Effector memory CD8-positive, alpha-beta T cell (primary cell): ENCODE measurements around the gene TMPRSS2.

ENCODE experiments used
- ATAC-seq: fragments of 150-1000 bp; cut with Tn5 transposase; replicated peaks from 2 replicates; pipeline ENCODE4 v1.10.0; 2021; ENCODE audit warnings: mild to moderate bottlenecking, moderate library complexity
- DNase-seq, 3 experiments: peaks; one replicate each; pipeline ENCODE4 v3.0.0; 2021
- H3K27ac Mint-ChIP-seq, 2 donors: one replicate each; pipeline ENCODE4 v1.8.0; 2022; ENCODE audit warnings: mild to moderate bottlenecking in 2 of 2, mixed read lengths in 2 of 2, moderate library complexity in 2 of 2
- H3K27me3 Mint-ChIP-seq, 2 donors: one replicate each; pipeline ENCODE4 v1.8.0; 2022; ENCODE audit warnings: mixed read lengths in 2 of 2
- H3K36me3 Mint-ChIP-seq: one replicate; pipeline ENCODE4 v1.8.0; 2022; ENCODE audit warnings: mild to moderate bottlenecking, moderate library complexity, mixed read lengths; ENCODE audit not compliant: insufficient read depth
- H3K4me1 Mint-ChIP-seq, 2 donors: one replicate each; pipeline ENCODE4 v1.8.0; 2022; ENCODE audit warnings: low read depth in 2 of 2, mixed read lengths in 2 of 2
- H3K4me3 Mint-ChIP-seq, 2 donors: one replicate each; pipeline ENCODE4 v1.8.0; 2022; ENCODE audit warnings: mild to moderate bottlenecking in 2 of 2, mixed read lengths in 2 of 2, moderate library complexity in 2 of 2
- H3K9me3 Mint-ChIP-seq, 2 donors: one replicate each; pipeline ENCODE4 v1.8.0; 2022; ENCODE audit warnings: mixed read lengths in 2 of 2
- total RNA-seq, 9 experiments: gene quantifications; one replicate each; lab custom pipeline; 2026; lab: John Stamatoyannopoulos, UW

TMPRSS2 gene
- total RNA-seq = 0 to 0.12 (median 0) reads per million in 9 experiments

DNA sequence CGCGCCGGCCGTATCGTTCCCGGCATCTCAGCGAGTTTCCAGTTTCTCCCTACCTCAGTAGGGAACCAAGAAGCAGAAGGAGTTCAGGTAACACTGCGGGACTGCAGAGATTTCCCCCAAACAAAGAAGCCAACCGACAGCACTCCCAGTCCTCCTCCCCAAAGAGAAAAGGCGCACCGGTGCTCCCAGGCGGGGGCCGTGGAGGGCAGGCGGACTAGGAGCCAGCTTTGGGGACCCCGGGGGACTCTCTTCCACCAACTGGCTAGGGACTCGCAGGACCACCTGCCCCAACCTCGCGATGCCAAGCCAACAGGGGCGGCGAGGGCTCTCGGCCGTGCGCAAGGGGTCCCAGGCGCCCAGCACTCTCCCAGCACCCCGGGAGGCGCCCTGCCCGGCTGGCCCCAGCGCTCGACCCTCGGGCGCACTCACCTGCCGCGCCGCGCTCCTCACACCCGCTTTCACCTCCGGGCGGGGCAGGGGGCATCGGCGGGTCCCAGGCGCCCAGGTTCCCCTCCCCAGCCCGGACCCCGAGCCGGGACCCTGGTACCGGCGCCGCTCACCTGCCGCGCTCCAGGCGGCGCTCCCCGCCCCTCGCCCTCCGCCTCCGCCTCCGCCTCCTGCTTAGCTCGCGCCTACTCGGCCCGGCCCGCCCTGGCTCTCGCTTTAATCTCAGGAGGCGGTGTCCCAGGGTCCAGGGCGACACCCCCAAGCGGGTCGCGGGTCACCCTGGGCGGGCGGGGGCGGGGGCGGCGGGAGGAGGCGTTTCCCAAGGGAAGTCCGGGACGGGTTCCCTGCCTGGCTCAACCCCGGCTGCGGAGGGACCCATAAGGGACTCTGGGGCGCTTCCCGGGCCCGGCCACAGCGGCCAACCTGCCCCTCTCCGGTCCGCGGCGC is at the start of gene TMPRSS2:
Gene TMPRSS2 (minus strand): TSS at position 638 of the 894 bp plus-strand sequence. CDS start 10,025 bp downstream, outside the sequence.
- H3K27ac Mint-ChIP-seq = no peak within 1 kb of the TSS
- H3K9me3 Mint-ChIP-seq = no peaks in the 10 kb centered on the region
- ATAC-seq = no peak
- peak within 1 kb of the TSS in 1 of 2 donors; percentile 55 for H3K4me3 Mint-ChIP-seq
- DNase-seq = no peak
- H3K4me1 Mint-ChIP-seq = peaks cover 0 to 3% of the 10 kb centered on the region in 2 donors
- H3K27me3 Mint-ChIP-seq = peaks cover 40 to 61% of the 10 kb centered on the region in 2 donors
- H3K36me3 Mint-ChIP-seq = peaks cover 3% of the 10 kb centered on the region

DNA sequence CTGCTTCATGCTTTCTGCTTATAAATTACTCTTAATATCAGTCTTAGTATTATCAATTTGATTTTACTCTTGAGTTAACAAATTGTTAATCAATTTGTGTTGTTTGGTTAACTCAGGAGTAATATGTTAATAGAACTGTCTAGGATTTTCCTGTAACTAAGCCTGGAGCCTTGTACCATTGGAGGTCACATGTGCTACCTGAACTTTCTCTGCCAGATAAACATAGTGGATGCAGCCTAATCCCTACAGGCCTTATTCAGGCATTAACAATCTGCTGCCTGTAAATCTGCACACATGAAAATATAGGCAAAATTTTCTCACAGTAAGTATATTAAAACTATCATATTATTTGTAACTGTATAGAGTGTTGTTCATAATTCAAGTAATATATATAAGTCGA is 47.1 kb upstream of the TMPRSS2 start:
- H3K36me3 Mint-ChIP-seq = no peaks in the 10 kb centered on the region
- no peaks in the 10 kb centered on the region for H3K4me1 Mint-ChIP-seq
- H3K4me3 Mint-ChIP-seq = no peak overlapping the region
- DNase-seq (no peak), ATAC-seq (no peak)
- no peaks in the 10 kb centered on the region for H3K9me3 Mint-ChIP-seq
- H3K27ac Mint-ChIP-seq = no peak overlapping the region
- H3K27me3 Mint-ChIP-seq = peaks cover 14 to 34% of the 10 kb centered on the region in 2 donors

DNA sequence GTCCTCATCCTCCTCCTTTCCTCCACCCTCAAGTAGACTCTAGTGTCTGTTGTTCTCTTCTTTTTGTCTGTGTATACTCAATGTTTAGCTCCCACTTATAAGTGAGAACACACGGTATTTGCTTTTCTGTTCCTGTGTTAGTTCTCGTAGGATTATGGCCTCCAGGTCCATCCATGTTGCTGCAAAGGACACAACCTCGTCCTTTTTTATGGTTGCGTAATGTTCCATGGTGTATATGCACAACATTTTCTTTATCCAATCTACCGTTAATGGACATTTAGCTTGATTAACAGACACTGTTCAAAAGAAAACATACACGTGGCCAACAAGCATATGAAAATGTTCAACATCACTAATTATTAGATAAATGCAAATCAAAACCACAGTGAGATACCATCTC is 44.3 kb upstream of the TMPRSS2 start:
- H3K4me3 Mint-ChIP-seq = no peak overlapping the region
- H3K36me3 Mint-ChIP-seq = no peaks in the 10 kb centered on the region
- H3K27me3 Mint-ChIP-seq = peaks cover 22 to 25% of the 10 kb centered on the region in 2 donors
- H3K9me3 Mint-ChIP-seq = no peaks in the 10 kb centered on the region
- DNase-seq = no peak
- no peaks in the 10 kb centered on the region for H3K4me1 Mint-ChIP-seq
- ATAC-seq = no peak
- H3K27ac Mint-ChIP-seq = no peak overlapping the region

DNA sequence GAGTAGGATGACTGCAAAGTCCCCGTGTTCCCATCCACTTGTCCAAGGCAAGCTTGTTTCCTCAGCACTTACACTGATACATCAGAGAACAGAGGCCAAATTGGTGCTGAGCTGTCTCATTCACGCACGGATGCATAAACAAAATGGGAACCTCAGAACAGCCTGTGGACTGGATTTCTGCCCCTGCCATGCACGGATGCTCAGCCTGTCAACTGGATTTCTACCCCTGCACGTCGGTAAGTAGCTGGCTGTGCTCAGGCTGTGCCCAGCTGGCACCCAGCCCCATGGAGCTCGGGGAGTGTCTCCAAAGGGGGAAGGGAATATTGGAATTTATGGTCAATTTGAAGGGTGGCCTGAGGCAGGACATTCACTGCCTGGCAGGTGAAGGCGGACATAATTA is 40.8 kb upstream of the TMPRSS2 start:
- peaks cover 13 to 15% of the 10 kb centered on the region in 2 donors for H3K27me3 Mint-ChIP-seq
- H3K4me3 Mint-ChIP-seq = no peak overlapping the region
- no peak overlapping the region for H3K27ac Mint-ChIP-seq
- H3K36me3 Mint-ChIP-seq = no peaks in the 10 kb centered on the region
- no peaks in the 10 kb centered on the region for H3K9me3 Mint-ChIP-seq
- peaks cover 0 to 5% of the 10 kb centered on the region in 2 donors for H3K4me1 Mint-ChIP-seq
- ATAC-seq (no peak), DNase-seq (no peak)

DNA sequence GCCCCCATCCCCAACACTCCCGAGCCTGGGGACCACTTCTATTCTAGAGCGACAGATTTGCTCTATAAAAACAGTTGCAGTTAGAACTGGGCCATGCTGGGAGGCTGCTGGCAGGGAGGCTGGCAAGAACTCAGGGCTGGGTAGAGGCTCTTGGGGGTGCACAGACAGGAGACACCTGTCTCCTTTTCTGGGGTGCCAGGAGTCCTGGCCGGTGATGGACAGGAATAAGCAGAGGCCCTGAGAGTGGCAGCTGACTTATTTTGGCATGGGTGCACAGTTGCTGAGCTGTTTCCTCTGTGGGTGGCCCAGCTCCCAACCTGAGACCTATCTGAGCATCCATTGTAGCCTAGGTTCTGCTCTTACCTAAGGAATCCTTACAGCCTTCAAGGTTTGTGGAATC is 39.2 kb upstream of the TMPRSS2 start:
- H3K27me3 Mint-ChIP-seq = peaks cover 13 to 19% of the 10 kb centered on the region in 2 donors
- H3K4me1 Mint-ChIP-seq = peaks cover 0 to 5% of the 10 kb centered on the region in 2 donors
- no peaks in the 10 kb centered on the region for H3K36me3 Mint-ChIP-seq
- no peaks in the 10 kb centered on the region for H3K9me3 Mint-ChIP-seq
- ATAC-seq (no peak), DNase-seq (no peak)
- no peak overlapping the region for H3K27ac Mint-ChIP-seq
- H3K4me3 Mint-ChIP-seq = no peak overlapping the region

DNA sequence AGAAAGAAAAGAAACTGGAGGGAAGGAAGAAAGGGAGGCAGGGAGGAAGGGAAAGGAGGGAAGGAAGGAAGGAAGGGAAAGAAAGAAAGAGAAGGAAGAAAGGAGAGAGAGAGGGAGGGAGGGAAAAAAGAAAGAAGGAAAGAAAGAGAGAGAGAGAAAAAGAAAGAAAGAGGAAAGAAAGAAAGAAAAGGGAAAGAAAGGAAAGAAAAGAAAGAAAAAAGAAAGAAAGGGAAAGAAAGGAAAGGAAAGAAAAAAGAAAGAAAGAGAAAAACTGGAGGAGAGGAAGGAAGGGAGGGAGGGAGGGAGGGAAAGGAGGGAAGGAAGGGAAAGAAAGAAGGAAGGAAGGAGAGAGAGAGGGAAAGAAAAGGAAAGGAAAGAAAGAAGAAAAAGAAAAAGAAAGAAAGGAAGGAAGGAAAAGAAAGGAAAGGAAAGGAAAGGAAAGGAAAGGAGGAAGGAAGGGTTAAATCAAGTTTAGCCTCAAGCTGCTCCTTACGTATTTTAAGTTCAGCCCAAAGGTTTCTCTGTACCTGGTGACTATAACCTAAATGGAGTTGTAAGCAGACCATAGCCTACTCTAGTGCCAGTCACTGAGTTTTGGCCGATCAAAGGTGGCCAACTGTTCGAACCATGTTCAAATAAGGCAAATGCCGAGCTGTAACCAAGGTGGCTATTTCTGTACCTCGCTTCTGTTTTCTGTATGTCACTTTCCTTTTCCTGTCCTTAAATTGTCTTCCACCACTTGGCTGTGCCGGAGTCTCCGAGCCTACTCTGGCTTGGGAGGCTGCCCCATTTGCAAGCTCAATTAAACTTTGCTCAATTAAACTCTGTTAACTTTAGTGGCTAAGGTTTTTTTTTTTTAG is 37.8 kb upstream of the TMPRSS2 start:
- no peak overlapping the region for H3K4me3 Mint-ChIP-seq
- H3K27me3 Mint-ChIP-seq = peaks cover 21 to 29% of the 10 kb centered on the region in 2 donors
- ATAC-seq = no peak
- peaks cover 0 to 5% of the 10 kb centered on the region in 2 donors for H3K4me1 Mint-ChIP-seq
- no peak overlapping the region for H3K27ac Mint-ChIP-seq
- no peaks in the 10 kb centered on the region for H3K36me3 Mint-ChIP-seq
- no peaks in the 10 kb centered on the region for H3K9me3 Mint-ChIP-seq
- no peak for DNase-seq

DNA sequence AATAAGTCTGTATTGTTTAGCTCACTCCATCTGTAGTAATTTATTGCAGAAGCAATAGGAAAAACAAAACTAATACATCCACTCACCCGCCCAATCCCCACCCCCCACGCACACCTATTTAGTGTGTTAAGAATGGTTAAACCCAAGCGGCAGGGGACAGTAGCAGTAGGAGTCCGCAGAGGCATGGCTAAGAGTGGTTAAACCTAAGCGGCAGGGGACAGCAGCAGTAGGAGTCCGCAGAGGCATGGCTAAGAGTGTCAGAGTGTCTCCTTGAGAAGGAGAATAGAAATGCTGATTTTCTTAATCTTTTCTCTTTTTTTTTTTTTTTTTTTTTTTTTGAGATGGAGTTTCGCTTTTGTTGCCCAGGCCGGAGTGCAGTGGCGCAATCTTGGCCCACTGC is 34.8 kb upstream of the TMPRSS2 start:
- no peak overlapping the region for H3K27ac Mint-ChIP-seq
- no peaks in the 10 kb centered on the region for H3K9me3 Mint-ChIP-seq
- DNase-seq (no peak), ATAC-seq (no peak)
- H3K4me3 Mint-ChIP-seq = no peak overlapping the region
- no peaks in the 10 kb centered on the region for H3K36me3 Mint-ChIP-seq
- H3K27me3 Mint-ChIP-seq = peaks cover 32 to 35% of the 10 kb centered on the region in 2 donors
- peaks cover 0 to 5% of the 10 kb centered on the region in 2 donors for H3K4me1 Mint-ChIP-seq

DNA sequence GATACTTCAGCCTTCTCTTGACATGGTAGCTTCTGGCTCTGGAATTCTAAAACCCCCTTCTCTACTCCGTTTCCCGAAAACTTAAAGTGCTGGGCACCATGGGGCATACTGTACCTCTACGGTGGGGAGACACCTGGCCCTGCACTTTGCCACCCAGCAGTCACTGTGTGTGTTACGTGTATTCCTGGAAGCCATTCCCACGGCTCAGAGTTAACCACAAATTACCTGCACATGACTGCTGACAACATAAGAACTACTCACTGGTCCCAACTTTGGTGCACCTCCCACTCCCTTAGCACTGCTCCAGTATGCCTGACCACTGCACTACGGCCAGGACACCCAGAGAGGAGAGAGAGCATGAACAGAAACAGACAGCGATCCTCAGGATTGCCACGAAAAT is 29.4 kb upstream of the TMPRSS2 start:
- DNase-seq = no peak
- no peak overlapping the region for H3K27ac Mint-ChIP-seq
- no peaks in the 10 kb centered on the region for H3K4me1 Mint-ChIP-seq
- no peak overlapping the region for H3K4me3 Mint-ChIP-seq
- H3K27me3 Mint-ChIP-seq = peaks cover 56 to 73% of the 10 kb centered on the region in 2 donors
- H3K36me3 Mint-ChIP-seq = no peaks in the 10 kb centered on the region
- ATAC-seq = no peak
- no peaks in the 10 kb centered on the region for H3K9me3 Mint-ChIP-seq

DNA sequence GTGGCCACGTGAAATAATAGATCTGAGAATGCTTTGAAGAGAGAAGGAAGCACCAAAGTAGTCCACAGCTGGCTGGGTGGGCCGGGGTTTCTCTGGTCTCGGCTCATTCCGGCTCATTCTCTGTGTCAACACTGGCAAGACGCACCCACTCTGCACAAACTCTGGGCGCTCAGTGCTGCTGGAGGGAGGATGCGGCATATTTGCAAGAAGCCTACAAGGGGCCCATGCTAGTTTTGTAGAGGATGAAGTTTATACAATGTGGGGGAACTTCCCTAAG is 28.8 kb upstream of the TMPRSS2 start:
- H3K9me3 Mint-ChIP-seq = no peaks in the 10 kb centered on the region
- no peaks in the 10 kb centered on the region for H3K36me3 Mint-ChIP-seq
- no peak for ATAC-seq
- H3K27me3 Mint-ChIP-seq = peaks cover 52 to 77% of the 10 kb centered on the region in 2 donors
- no peak overlapping the region for H3K27ac Mint-ChIP-seq
- no peaks in the 10 kb centered on the region for H3K4me1 Mint-ChIP-seq
- no peak overlapping the region for H3K4me3 Mint-ChIP-seq
- DNase-seq = no peak

DNA sequence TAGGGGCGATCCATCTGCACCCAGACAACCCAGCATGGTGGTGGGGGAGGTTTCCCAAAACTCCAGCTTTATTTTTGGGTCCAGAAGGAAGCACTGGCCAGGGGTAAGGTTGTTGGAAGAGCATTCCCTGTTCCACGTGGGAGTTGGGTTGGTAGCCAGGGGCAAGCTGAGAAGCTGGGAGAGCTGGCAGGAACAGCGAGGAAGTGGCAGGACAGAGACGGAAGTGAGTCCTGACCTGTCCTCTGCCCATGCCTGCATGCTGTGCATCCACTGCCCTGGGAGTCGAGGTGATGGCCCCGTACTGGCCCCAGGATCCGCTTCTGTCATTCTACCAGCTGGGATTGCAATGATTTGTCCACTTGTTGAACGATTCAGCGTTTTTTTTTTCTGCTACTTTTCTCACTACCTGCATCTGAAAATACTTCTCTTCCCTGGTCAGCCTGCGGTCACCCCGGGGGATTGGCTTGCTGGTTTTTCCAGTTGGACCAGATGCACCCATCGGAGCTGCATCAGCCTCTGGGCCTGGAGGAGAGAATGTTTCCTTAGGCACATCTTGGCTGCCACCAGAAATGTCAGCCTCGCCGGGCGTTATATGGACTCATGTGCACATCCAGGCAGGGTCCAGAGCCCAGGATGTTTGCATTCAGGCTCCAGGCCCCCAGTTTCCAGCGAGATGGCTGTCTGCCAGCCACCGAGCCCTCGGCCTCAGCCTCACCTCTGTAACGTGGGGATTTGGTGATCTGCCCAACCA is 28.3 kb upstream of the TMPRSS2 start:
- Mint-ChIP-seq H3K4me1 (no peaks in the 10 kb centered on the region), H3K36me3 (no peaks in the 10 kb centered on the region), H3K9me3 (no peaks in the 10 kb centered on the region), H3K27ac (no peak overlapping the region), H3K4me3 (no peak overlapping the region), H3K27me3 (peaks cover 48 to 72% of the 10 kb centered on the region in 2 donors)
- ATAC-seq (no peak), DNase-seq (no peak)

DNA sequence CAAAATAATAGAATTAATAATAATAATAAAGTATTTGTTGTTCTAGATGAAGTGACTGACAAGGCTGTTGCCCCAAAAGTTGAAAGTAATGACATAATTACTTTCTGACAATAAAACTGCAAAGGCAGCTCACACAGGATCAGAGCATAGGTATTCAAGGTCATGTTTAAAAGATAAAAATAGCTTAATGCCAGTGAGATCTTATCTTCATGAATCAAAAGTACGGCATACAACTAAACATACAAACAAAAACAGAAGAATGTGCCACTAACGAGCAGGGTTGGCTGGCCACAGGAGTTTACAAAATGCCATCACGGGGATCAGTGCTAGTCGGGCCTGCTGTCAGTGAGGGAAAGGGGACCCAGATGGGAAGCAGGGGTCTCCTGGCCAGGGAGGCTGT is 22.4 kb upstream of the TMPRSS2 start:
- H3K27me3 Mint-ChIP-seq = peaks cover 39 to 57% of the 10 kb centered on the region in 2 donors
- no peak overlapping the region for H3K4me3 Mint-ChIP-seq
- no peaks in the 10 kb centered on the region for H3K36me3 Mint-ChIP-seq
- ATAC-seq (no peak), DNase-seq (no peak)
- no peak overlapping the region for H3K27ac Mint-ChIP-seq
- H3K4me1 Mint-ChIP-seq = no peaks in the 10 kb centered on the region
- H3K9me3 Mint-ChIP-seq = no peaks in the 10 kb centered on the region

DNA sequence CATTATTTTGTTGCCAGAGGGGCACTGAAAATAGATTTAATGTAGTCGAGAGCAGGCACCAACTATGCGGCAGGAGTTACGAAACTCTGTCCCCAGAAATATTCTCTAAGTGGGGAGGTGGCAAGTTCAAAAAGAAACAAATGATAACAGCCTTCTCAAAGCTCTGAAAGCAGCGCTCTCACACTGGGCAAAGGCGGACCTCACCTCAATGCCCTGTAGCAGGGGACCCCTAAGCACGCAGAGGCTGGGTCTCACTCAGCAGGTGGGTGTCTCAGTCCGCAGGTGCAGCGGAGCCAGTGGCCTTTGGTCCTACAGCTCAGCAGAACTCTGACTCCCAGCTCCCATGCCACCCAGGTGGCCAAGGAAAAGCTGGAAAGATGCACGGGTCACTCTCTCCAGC is 21.8 kb upstream of the TMPRSS2 start:
- Mint-ChIP-seq H3K27ac (no peak overlapping the region), H3K36me3 (no peaks in the 10 kb centered on the region), H3K4me3 (no peak overlapping the region), H3K4me1 (no peaks in the 10 kb centered on the region), H3K9me3 (no peaks in the 10 kb centered on the region), H3K27me3 (peaks cover 36 to 61% of the 10 kb centered on the region in 2 donors)
- DNase-seq (no peak), ATAC-seq (no peak)

DNA sequence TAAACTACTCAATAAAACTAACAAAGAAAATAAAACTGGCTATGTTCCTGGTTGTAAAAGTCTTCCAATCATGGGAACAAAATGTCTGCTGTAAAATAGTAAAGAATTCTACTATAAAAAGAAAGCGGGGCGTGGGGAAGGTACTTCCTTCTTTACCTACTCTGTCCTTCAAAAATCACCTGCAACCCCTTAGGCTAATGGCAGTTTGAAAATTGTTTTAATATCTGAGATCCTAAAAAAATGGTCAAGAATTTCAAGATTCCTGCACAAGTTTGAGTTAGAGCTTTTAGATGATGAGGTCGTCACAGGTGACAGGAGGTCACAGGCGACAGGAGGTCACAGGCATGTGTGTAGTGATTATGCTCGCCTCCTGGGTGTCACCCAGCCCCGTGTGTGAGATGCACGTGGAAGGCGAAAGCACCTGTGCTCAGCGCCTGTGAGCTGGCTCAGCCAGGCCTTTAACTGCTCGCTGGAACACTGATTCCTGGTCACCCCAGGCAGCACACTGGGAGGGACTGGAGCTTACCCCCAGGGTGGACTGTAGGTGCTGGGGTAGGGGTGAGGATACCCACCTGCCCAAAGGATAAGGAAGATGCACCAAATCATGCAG is 18.6 kb upstream of the TMPRSS2 start:
- peaks cover 0 to 8% of the 10 kb centered on the region in 2 donors for H3K4me1 Mint-ChIP-seq
- H3K4me3 Mint-ChIP-seq = no peak overlapping the region
- H3K27me3 Mint-ChIP-seq = peaks cover 36 to 42% of the 10 kb centered on the region in 2 donors
- DNase-seq (no peak), ATAC-seq (no peak)
- H3K9me3 Mint-ChIP-seq = no peaks in the 10 kb centered on the region
- no peaks in the 10 kb centered on the region for H3K36me3 Mint-ChIP-seq
- peak overlapping the region in 1 of 2 donors; percentile 53 for H3K27ac Mint-ChIP-seq
